WTC11 (cell line): ENCODE measurements around the gene PES1. TPM values are rescaled to one million over a fixed set of nuclear protein-coding genes. Genes with fewer than 3 reads are reported as not detected.

Source experiments
- ATAC-seq: fragments of 200-7000 bp; cut with Tn5 transposase; 2 replicates; pipeline ENCODE4 v1.10.0; 2021; ENCODE audit warnings: mild to moderate bottlenecking, moderate library complexity
- CTCF ChIA-PET: fragments of 300-600 bp; sonication (Branson Sonifier 250); formaldehyde crosslinking; loops from one replicate; lab custom pipeline; 2021; ENCODE audit warnings: antibody characterized with exemption; lab: Charles Lee
- POLR2A ChIA-PET: fragments of 350-600 bp; sonication (Branson Sonifier 250); formaldehyde crosslinking; loops from one replicate; lab custom pipeline; 2021; ENCODE audit warnings: antibody characterized with exemption; lab: Charles Lee
- DNase-seq: peaks from one replicate; pipeline ENCODE4 v3.0.0; 2021; ENCODE audit warnings: low spot score
- H3K27ac Mint-ChIP-seq: 2 replicates; pipeline ENCODE4 v1.8.0; 2021; ENCODE audit warnings: mixed read lengths
- H3K27me3 Mint-ChIP-seq: 2 replicates; pipeline ENCODE4 v1.8.0; 2021; ENCODE audit warnings: low read depth, mild to moderate bottlenecking, moderate library complexity, mixed read lengths
- H3K36me3 Mint-ChIP-seq: 2 replicates; pipeline ENCODE4 v1.8.0; 2021; ENCODE audit warnings: mixed read lengths
- H3K4me1 Mint-ChIP-seq: 2 replicates; pipeline ENCODE4 v1.8.0; 2022; ENCODE audit warnings: mixed read lengths
- H3K4me3 Mint-ChIP-seq: 2 replicates; pipeline ENCODE4 v1.8.0; 2021; ENCODE audit warnings: mild to moderate bottlenecking, moderate library complexity, mixed read lengths
- H3K9me3 Mint-ChIP-seq: 2 replicates; pipeline ENCODE4 v1.8.0; 2021; ENCODE audit warnings: mixed read lengths
- CREB1 ChIP-seq: sonication (generic); formaldehyde crosslinking; IDR thresholded peaks from 2 replicates; pipeline ENCODE4 v1.8.0; 2023; ENCODE audit warnings: mild to moderate bottlenecking, missing genetic modification reagents
- ETV6 ChIP-seq: sonication (generic); formaldehyde crosslinking; IDR thresholded peaks from 2 replicates; pipeline ENCODE4 v1.8.1; 2022; ENCODE audit warnings: mild to moderate bottlenecking, missing genetic modification reagents
- FOXP1 ChIP-seq: sonication (generic); formaldehyde crosslinking; IDR thresholded peaks from 2 replicates; pipeline ENCODE4 v1.8.0; 2022; ENCODE audit warnings: missing genetic modification reagents, mild to moderate bottlenecking, moderate library complexity, borderline replicate concordance
- NFYB ChIP-seq: sonication (generic); formaldehyde crosslinking; conservative IDR thresholded peaks from 2 replicates; pipeline ENCODE4 v1.8.0; 2022; ENCODE audit warnings: low read depth, missing genetic modification reagents
- NR2C2 ChIP-seq: sonication (generic); formaldehyde crosslinking; IDR thresholded peaks from 2 replicates; pipeline ENCODE4 v1.8.0; 2022; ENCODE audit warnings: mild to moderate bottlenecking, missing genetic modification reagents
- SP1 ChIP-seq: sonication (generic); formaldehyde crosslinking; conservative IDR thresholded peaks from 2 replicates; pipeline ENCODE4 v1.8.1; 2022; ENCODE audit warnings: missing genetic modification reagents
- TCF7 ChIP-seq: sonication (generic); formaldehyde crosslinking; IDR thresholded peaks from 2 replicates; pipeline ENCODE4 v1.8.0; 2022; ENCODE audit warnings: mild to moderate bottlenecking, low read depth, missing genetic modification reagents, moderate library complexity
- ZBTB21 ChIP-seq: sonication (generic); formaldehyde crosslinking; IDR thresholded peaks from 2 replicates; pipeline ENCODE4 v1.8.1; 2023; ENCODE audit warnings: mild to moderate bottlenecking, missing genetic modification reagents, borderline replicate concordance
- ZNF121 ChIP-seq: sonication (generic); formaldehyde crosslinking; IDR thresholded peaks from 2 replicates; pipeline ENCODE4 v1.8.0; 2023; ENCODE audit warnings: missing genetic modification reagents
- ZNF219 ChIP-seq: sonication (generic); formaldehyde crosslinking; IDR thresholded peaks from 2 replicates; pipeline ENCODE4 v1.8.0; 2023; ENCODE audit warnings: missing genetic modification reagents, mild to moderate bottlenecking, borderline replicate concordance
- ZNF232 ChIP-seq: sonication (generic); formaldehyde crosslinking; IDR thresholded peaks from 2 replicates; pipeline ENCODE4 v1.8.0; 2022; ENCODE audit warnings: mild to moderate bottlenecking, missing genetic modification reagents
- ZNF396 ChIP-seq: fragments of 250-450 bp; sonication (Bioruptor Pico); IDR thresholded peaks from 2 replicates; pipeline ENCODE4 v1.8.0; 2021; ENCODE audit warnings: mild to moderate bottlenecking, moderate library complexity, borderline replicate concordance
- total RNA-seq: library from RNA; stranded (reverse); gene quantifications from 3 replicates; pipeline ENCODE4 v1.2.3, GENCODE V29; 2021
- TF ChIP-seq, protein P1 (sequence below): sonication (generic); formaldehyde crosslinking; IDR thresholded peaks from 2 replicates; pipeline ENCODE4 v1.8.1; 2022; ENCODE audit warnings: low read depth, missing genetic modification reagents, borderline replicate concordance
- TF ChIP-seq, protein P2 (sequence below): fragments of 250-450 bp; sonication (Bioruptor Pico); IDR thresholded peaks from 2 replicates; pipeline ENCODE4 v1.9.0; 2021; ENCODE audit warnings: moderate library complexity, mild to moderate bottlenecking, inconsistent platforms, borderline replicate concordance
- TF ChIP-seq, protein P3 (sequence below): sonication (generic); formaldehyde crosslinking; IDR thresholded peaks from 2 replicates; pipeline ENCODE4 v1.8.0; 2023; ENCODE audit warnings: missing genetic modification reagents
- TF ChIP-seq, protein P4 (sequence below): sonication (generic); formaldehyde crosslinking; conservative IDR thresholded peaks from 2 replicates; pipeline ENCODE4 v1.8.1; 2022; ENCODE audit warnings: mild to moderate bottlenecking, missing genetic modification reagents
- TF ChIP-seq, protein P5 (sequence below): sonication (generic); formaldehyde crosslinking; IDR thresholded peaks from 2 replicates; pipeline ENCODE4 v1.8.1; 2023; ENCODE audit warnings: mild to moderate bottlenecking, missing genetic modification reagents, borderline replicate concordance
- TF ChIP-seq, protein P6 (sequence below): sonication (generic); formaldehyde crosslinking; IDR thresholded peaks from 2 replicates; pipeline ENCODE4 v1.8.1; 2022; ENCODE audit warnings: mild to moderate bottlenecking, moderate library complexity, missing genetic modification reagents
- TF ChIP-seq, protein P7 (sequence below): sonication (generic); formaldehyde crosslinking; IDR thresholded peaks from 2 replicates; pipeline ENCODE4 v1.8.1; 2022; ENCODE audit warnings: mild to moderate bottlenecking, missing genetic modification reagents, moderate library complexity, borderline replicate concordance
- TF ChIP-seq, protein P8 (sequence below): sonication (generic); formaldehyde crosslinking; conservative IDR thresholded peaks from 2 replicates; pipeline ENCODE4 v1.8.1; 2023; ENCODE audit warnings: mild to moderate bottlenecking, low read depth, missing genetic modification reagents, moderate library complexity

The PES1 gene
- total RNA-seq, 1 experiment from 2014 or later: 128 TPM

DNA sequence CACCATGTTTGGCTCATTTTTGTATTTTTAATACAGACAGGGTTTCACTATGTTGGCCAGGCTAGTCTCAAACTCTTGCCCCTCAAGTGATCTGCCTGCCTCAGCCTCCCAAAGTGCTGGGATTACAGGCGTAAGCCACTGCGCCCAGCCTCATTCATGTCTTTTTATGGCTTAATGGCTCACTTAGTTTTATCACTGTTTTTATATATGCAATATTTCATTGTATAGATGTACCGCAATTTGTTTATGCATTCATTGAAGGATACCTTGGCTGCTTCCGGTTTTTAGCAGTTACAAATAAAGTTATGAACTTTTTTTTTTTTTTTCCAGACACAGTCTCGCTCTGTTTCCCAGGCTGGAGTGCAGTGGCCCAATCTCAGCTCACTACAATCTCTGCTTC is 9.8 kb upstream of the PES1 start:
- Mint-ChIP-seq H3K4me3 (no peak overlapping the region), H3K9me3 (peaks cover 7% of the 10 kb centered on the region; the same call in 1 of the 2 replicates), H3K4me1 (peaks cover 13% of the 10 kb centered on the region), H3K36me3 (no peaks in the 10 kb centered on the region), H3K27ac (no peak overlapping the region), H3K27me3 (no peaks in the 10 kb centered on the region)
- no peak for ATAC-seq
- DNase-seq: no peak
- CTCF ChIA-PET: interaction anchor here (0.6 to 2.4 kb wide), 30 partner anchors 10 to 1206 kb away, joined by 3 to 11 read pairs (median 4); partner anchors contain the start of genes GAL3ST1 and PES1
- TF ChIP-seq, protein P1, sequence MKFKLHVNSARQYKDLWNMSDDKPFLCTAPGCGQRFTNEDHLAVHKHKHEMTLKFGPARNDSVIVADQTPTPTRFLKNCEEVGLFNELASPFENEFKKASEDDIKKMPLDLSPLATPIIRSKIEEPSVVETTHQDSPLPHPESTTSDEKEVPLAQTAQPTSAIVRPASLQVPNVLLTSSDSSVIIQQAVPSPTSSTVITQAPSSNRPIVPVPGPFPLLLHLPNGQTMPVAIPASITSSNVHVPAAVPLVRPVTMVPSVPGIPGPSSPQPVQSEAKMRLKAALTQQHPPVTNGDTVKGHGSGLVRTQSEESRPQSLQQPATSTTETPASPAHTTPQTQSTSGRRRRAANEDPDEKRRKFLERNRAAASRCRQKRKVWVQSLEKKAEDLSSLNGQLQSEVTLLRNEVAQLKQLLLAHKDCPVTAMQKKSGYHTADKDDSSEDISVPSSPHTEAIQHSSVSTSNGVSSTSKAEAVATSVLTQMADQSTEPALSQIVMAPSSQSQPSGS (CRISPR knock-in tag): no peak
- no peak for TF ChIP-seq ZNF232 (CRISPR knock-in tag)
- TF ChIP-seq CREB1 (CRISPR knock-in tag): no peak
- TF ChIP-seq, protein P2, sequence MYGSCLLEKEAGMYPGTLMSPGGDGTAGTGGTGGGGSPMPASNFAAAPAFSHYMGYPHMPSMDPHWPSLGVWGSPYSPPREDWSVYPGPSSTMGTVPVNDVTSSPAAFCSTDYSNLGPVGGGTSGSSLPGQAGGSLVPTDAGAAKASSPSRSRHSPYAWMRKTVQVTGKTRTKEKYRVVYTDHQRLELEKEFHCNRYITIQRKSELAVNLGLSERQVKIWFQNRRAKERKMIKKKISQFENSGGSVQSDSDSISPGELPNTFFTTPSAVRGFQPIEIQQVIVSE (CRISPR knock-in tag): no peak
- POLR2A ChIA-PET: no interaction called here

DNA sequence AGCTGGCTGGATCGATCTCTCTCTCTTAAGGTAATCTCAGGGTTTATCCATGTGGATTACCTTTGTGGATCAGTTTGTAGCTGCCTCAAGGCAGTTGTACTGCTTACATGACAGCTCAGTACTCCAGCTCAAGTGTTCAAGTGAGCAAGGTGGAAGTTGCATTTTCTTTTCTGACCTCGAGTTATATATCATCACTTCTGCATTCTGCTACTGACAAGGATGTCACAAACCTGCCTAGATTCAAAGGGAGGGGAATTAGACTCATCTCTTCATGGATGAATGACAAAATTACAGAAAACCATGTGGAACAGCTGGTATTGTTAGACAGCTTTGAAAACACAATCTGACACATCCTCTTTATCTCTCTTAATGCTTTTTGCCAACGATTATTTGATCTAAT is 9.2 kb upstream of the PES1 start:
- Mint-ChIP-seq H3K4me3 (no peak overlapping the region), H3K36me3 (no peaks in the 10 kb centered on the region), H3K9me3 (peaks cover 7% of the 10 kb centered on the region; the same call in 1 of the 2 replicates), H3K4me1 (peaks cover 9% of the 10 kb centered on the region), H3K27ac (no peak overlapping the region), H3K27me3 (no peaks in the 10 kb centered on the region)
- POLR2A ChIA-PET: no interaction called here
- no peak for DNase-seq
- TF ChIP-seq, protein P3, sequence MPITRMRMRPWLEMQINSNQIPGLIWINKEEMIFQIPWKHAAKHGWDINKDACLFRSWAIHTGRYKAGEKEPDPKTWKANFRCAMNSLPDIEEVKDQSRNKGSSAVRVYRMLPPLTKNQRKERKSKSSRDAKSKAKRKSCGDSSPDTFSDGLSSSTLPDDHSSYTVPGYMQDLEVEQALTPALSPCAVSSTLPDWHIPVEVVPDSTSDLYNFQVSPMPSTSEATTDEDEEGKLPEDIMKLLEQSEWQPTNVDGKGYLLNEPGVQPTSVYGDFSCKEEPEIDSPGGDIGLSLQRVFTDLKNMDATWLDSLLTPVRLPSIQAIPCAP: no peak
- TF ChIP-seq ZNF396 (CRISPR knock-in tag): no peak
- TF ChIP-seq FOXP1 (CRISPR knock-in tag): no peak
- TF ChIP-seq ZNF219 (CRISPR knock-in tag): no peak
- no peak for TF ChIP-seq ZNF121 (CRISPR knock-in tag)
- no peak for TF ChIP-seq ZBTB21
- no peak for TF ChIP-seq TCF7 (CRISPR knock-in tag)
- TF ChIP-seq, protein P4, sequence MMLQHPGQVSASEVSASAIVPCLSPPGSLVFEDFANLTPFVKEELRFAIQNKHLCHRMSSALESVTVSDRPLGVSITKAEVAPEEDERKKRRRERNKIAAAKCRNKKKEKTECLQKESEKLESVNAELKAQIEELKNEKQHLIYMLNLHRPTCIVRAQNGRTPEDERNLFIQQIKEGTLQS: no peak
- no peak for TF ChIP-seq SP1 (CRISPR knock-in tag)
- no peak for TF ChIP-seq NR2C2
- no peak for TF ChIP-seq NFYB
- no peak for ATAC-seq
- CTCF ChIA-PET: interaction anchor here (0.8 to 2.4 kb wide), 6 partner anchors 25 to 156 kb away, joined by 3 to 11 read pairs (median 4); partner anchors contain the start of gene GAL3ST1

DNA sequence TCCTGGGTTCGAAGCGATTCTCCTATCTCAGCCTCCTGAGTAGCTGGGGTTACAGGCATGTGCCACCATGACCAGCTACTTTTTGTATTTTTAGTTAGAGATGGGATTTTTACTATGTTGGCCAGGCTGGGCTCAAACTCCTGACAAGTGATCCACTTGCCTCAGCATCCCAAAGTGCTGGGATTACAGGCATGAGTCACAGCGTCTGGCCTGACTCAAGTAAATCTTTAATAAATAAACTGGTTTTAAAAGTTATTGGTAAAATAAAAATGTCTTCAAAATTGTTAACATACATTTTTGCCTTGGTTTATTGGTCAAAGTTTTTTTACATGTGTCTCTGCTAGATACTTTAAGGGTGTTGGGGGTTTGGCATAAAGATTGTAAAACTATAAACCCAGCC is 7.3 kb upstream of the PES1 start:
- no peaks in the 10 kb centered on the region; the same call in 1 of the 2 replicates for H3K4me1 Mint-ChIP-seq
- peaks cover 13% of the 10 kb centered on the region for H3K27me3 Mint-ChIP-seq
- peaks cover 7% of the 10 kb centered on the region; the same call in 1 of the 2 replicates for H3K9me3 Mint-ChIP-seq
- H3K36me3 Mint-ChIP-seq: no peaks in the 10 kb centered on the region
- H3K27ac Mint-ChIP-seq: no peak overlapping the region
- POLR2A ChIA-PET: no interaction called here
- no peak for ATAC-seq
- DNase-seq: no peak
- CTCF ChIA-PET: interaction anchor here (1.3 kb wide), 1 partner anchor 42 kb away, joined by 3 read pairs; no protein-coding TSS in a partner anchor
- H3K4me3 Mint-ChIP-seq: no peak overlapping the region
- TF ChIP-seq ZNF396 (CRISPR knock-in tag): no peak
- TF ChIP-seq, protein P5, sequence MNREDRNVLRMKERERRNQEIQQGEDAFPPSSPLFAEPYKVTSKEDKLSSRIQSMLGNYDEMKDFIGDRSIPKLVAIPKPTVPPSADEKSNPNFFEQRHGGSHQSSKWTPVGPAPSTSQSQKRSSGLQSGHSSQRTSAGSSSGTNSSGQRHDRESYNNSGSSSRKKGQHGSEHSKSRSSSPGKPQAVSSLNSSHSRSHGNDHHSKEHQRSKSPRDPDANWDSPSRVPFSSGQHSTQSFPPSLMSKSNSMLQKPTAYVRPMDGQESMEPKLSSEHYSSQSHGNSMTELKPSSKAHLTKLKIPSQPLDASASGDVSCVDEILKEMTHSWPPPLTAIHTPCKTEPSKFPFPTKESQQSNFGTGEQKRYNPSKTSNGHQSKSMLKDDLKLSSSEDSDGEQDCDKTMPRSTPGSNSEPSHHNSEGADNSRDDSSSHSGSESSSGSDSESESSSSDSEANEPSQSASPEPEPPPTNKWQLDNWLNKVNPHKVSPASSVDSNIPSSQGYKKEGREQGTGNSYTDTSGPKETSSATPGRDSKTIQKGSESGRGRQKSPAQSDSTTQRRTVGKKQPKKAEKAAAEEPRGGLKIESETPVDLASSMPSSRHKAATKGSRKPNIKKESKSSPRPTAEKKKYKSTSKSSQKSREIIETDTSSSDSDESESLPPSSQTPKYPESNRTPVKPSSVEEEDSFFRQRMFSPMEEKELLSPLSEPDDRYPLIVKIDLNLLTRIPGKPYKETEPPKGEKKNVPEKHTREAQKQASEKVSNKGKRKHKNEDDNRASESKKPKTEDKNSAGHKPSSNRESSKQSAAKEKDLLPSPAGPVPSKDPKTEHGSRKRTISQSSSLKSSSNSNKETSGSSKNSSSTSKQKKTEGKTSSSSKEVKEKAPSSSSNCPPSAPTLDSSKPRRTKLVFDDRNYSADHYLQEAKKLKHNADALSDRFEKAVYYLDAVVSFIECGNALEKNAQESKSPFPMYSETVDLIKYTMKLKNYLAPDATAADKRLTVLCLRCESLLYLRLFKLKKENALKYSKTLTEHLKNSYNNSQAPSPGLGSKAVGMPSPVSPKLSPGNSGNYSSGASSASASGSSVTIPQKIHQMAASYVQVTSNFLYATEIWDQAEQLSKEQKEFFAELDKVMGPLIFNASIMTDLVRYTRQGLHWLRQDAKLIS: no peak
- TF ChIP-seq, protein P6, sequence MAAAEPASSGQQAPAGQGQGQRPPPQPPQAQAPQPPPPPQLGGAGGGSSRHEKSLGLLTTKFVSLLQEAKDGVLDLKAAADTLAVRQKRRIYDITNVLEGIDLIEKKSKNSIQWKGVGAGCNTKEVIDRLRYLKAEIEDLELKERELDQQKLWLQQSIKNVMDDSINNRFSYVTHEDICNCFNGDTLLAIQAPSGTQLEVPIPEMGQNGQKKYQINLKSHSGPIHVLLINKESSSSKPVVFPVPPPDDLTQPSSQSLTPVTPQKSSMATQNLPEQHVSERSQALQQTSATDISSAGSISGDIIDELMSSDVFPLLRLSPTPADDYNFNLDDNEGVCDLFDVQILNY (CRISPR knock-in tag): no peak
- TF ChIP-seq, protein P7, sequence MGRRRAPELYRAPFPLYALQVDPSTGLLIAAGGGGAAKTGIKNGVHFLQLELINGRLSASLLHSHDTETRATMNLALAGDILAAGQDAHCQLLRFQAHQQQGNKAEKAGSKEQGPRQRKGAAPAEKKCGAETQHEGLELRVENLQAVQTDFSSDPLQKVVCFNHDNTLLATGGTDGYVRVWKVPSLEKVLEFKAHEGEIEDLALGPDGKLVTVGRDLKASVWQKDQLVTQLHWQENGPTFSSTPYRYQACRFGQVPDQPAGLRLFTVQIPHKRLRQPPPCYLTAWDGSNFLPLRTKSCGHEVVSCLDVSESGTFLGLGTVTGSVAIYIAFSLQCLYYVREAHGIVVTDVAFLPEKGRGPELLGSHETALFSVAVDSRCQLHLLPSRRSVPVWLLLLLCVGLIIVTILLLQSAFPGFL (CRISPR knock-in tag): no peak
- no peak for TF ChIP-seq CREB1 (CRISPR knock-in tag)
- TF ChIP-seq, protein P8, sequence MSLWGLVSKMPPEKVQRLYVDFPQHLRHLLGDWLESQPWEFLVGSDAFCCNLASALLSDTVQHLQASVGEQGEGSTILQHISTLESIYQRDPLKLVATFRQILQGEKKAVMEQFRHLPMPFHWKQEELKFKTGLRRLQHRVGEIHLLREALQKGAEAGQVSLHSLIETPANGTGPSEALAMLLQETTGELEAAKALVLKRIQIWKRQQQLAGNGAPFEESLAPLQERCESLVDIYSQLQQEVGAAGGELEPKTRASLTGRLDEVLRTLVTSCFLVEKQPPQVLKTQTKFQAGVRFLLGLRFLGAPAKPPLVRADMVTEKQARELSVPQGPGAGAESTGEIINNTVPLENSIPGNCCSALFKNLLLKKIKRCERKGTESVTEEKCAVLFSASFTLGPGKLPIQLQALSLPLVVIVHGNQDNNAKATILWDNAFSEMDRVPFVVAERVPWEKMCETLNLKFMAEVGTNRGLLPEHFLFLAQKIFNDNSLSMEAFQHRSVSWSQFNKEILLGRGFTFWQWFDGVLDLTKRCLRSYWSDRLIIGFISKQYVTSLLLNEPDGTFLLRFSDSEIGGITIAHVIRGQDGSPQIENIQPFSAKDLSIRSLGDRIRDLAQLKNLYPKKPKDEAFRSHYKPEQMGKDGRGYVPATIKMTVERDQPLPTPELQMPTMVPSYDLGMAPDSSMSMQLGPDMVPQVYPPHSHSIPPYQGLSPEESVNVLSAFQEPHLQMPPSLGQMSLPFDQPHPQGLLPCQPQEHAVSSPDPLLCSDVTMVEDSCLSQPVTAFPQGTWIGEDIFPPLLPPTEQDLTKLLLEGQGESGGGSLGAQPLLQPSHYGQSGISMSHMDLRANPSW: no peak
- no peak for TF ChIP-seq ETV6 (CRISPR knock-in tag)
